Endodermal cell (in vitro differentiated cells): ENCODE data around the gene IRS2. TPM values are rescaled to one million over a fixed set of nuclear protein-coding genes. Genes with fewer than 3 reads are reported as not detected.

Source experiments
- DNase-seq: peaks from one replicate; pipeline ENCODE4 v3.0.0-alpha.2; 2017
- H3K27ac ChIP-seq: 2 replicates; pipeline ENCODE4 v1.5.1; 2013; ENCODE audit warnings: mild to moderate bottlenecking, low read depth, low read length, moderate library complexity
- H3K27me3 ChIP-seq: 2 replicates; pipeline ENCODE4 v1.6.1; 2013; ENCODE audit warnings: mild to moderate bottlenecking, low read length, moderate library complexity; ENCODE audit not compliant: insufficient read depth, control insufficient read depth, poor library complexity, severe bottlenecking
- H3K36me3 ChIP-seq: 2 replicates; pipeline ENCODE4 v1.7.0; 2013; ENCODE audit warnings: mild to moderate bottlenecking, low read length, moderate library complexity; ENCODE audit not compliant: control insufficient read depth, insufficient read depth
- H3K4me1 ChIP-seq: one replicate; pipeline ENCODE4 v1.7.0; 2013; ENCODE audit warnings: low read length; ENCODE audit not compliant: control insufficient read depth, insufficient read depth
- H3K4me3 ChIP-seq: 2 replicates; pipeline ENCODE4 v1.5.1; 2013; ENCODE audit warnings: mild to moderate bottlenecking, low read length, moderate library complexity
- H3K9ac ChIP-seq: 2 replicates; pipeline ENCODE4 v1.6.1; 2013; ENCODE audit warnings: mild to moderate bottlenecking, low read length, moderate library complexity; ENCODE audit not compliant: poor library complexity, severe bottlenecking; ENCODE audit errors: extremely low read depth
- H3K9me3 ChIP-seq: 2 replicates; pipeline ENCODE4 v1.6.1; 2013; ENCODE audit warnings: mild to moderate bottlenecking, low read length, moderate library complexity; ENCODE audit not compliant: control insufficient read depth
- H3K27ac Mint-ChIP-seq: 2 replicates; pipeline ENCODE4 v1.8.0; 2020; ENCODE audit warnings: mixed read lengths
- H3K27me3 Mint-ChIP-seq: 2 replicates; pipeline ENCODE4 v1.8.0; 2021; ENCODE audit warnings: mild to moderate bottlenecking, mixed read lengths; ENCODE audit not compliant: insufficient read depth
- H3K36me3 Mint-ChIP-seq: 2 replicates; pipeline ENCODE4 v1.8.0; 2020; ENCODE audit warnings: low read depth, mixed read lengths
- H3K4me1 Mint-ChIP-seq: 2 replicates; pipeline ENCODE4 v1.8.0; 2020; ENCODE audit warnings: mixed read lengths
- H3K4me3 Mint-ChIP-seq: 2 replicates; pipeline ENCODE4 v1.8.0; 2020; ENCODE audit warnings: mild to moderate bottlenecking, moderate library complexity, mixed read lengths
- H3K9me3 Mint-ChIP-seq: 2 replicates; pipeline ENCODE4 v1.8.0; 2020; ENCODE audit warnings: mild to moderate bottlenecking, mixed read lengths
- CTCF ChIP-seq: fragments of 200-600 bp; sonication (generic); conservative IDR thresholded peaks from 2 replicates; pipeline ENCODE4 v1.5.0; 2021; ENCODE audit warnings: antibody characterized with exemption, mild to moderate bottlenecking
- WGBS, 2 experiments: methylation state at CpG; one replicate each; pipeline versions ENCODE4 v1.1.5 to v1.1.7; 2013; ENCODE audit warnings: missing lambda C conversion rate in 2 of 2, mixed read lengths in 1 of 2; ENCODE audit not compliant: insufficient coverage in 1 of 2, insufficient read length in 1 of 2; 5-methylcytosine and 5-hydroxymethylcytosine counted together
- total RNA-seq, 2 donors: library from RNA; stranded (reverse); fragmentation: NEBNext Ultra II Directional in 1 of 2; extraction: Animal tissue kit (Norgen Biotek cat#: 25700) in 1 of 2; gene quantifications; 2 replicates in 1 of 2; 3 replicates in 1 of 2; pipeline ENCODE4 v1.2.1, GENCODE V29; 2021

IRS2 gene
- total RNA-seq, 2 donors from 2014 or later = 16.9 to 23.7 TPM

GRCh38 chr13:109724603-109725002 lies 61.8 kb downstream of the IRS2 start:
- Mint-ChIP-seq H3K27ac (no peak overlapping the region), H3K9me3 (no peaks in the 10 kb centered on the region), H3K36me3 (no peaks in the 10 kb centered on the region), H3K4me1 (peaks cover 32% of the 10 kb centered on the region), H3K4me3 (no peak overlapping the region), H3K27me3 (no peaks in the 10 kb centered on the region)
- H3K4me1 ChIP-seq = peaks cover 11% of the 10 kb centered on the region
- H3K27me3 ChIP-seq = no peaks in the 10 kb centered on the region
- H3K27ac ChIP-seq = no peak overlapping the region
- no peaks in the 10 kb centered on the region for H3K36me3 ChIP-seq
- TF ChIP-seq CTCF = no peak
- H3K9me3 ChIP-seq = no peaks in the 10 kb centered on the region
- H3K9ac ChIP-seq = no peak overlapping the region
- 95 to 100% methylated on average over 5 to 6 of the region's 6 CpGs for WGBS, 2 experiments
- no peak overlapping the region for H3K4me3 ChIP-seq
- no peak for DNase-seq

DNA sequence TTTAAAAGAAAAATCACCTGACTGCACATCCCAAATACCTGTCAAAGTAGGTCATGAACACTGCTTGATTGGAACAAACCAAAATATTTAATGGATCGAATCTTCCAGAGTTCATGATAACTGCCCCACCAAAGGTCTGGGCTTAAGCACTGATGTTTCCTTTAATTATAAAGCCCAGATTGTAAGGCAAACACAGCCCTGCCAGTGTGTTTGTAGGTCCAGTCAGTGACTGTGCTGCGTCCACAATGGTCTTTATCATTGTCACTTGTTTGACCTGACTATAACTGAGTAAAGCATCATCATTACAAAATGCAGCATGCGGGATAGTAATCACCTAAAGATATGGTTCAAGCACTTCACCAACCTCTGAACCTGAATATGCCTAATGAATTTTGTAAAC lies 63.3 kb downstream of the IRS2 start:
- 91 to 92% methylated on average over 1 to 3 of the region's 3 CpGs for WGBS, 2 experiments
- no peaks in the 10 kb centered on the region for H3K36me3 Mint-ChIP-seq

DNA sequence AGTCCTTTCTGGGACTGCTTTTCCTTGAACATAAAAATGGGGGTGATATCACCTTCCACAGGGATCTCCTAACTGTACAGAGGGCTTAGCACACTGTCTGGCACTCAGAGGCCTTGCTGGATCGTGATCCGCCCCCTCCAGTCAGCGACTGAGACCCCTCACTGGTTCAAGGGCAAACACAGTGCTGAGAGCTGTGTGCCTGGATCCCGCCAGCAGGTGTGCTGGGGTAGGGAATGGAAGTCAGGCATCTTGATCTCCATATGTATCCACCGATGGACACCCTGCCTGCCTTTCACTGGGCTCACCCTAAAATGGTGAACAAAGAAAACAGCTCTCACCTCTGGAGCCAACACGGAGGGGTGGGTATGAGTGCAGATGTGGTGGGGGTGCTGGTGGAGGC lies 64.3 kb downstream of the IRS2 start:
- no peak overlapping the region for H3K4me3 Mint-ChIP-seq
- no peaks in the 10 kb centered on the region for H3K36me3 Mint-ChIP-seq
- peaks cover 16% of the 10 kb centered on the region for H3K4me1 Mint-ChIP-seq
- 83 to 100% methylated on average over 2 to 6 of the region's 6 CpGs for WGBS, 2 experiments
- H3K27ac ChIP-seq = no peak overlapping the region
- no peaks in the 10 kb centered on the region for H3K27me3 Mint-ChIP-seq
- H3K27ac Mint-ChIP-seq = no peak overlapping the region
- H3K9me3 ChIP-seq = no peaks in the 10 kb centered on the region
- peak; percentile 24 for TF ChIP-seq CTCF
- H3K9me3 Mint-ChIP-seq = no peaks in the 10 kb centered on the region
- no peak overlapping the region for H3K9ac ChIP-seq
- H3K4me3 ChIP-seq = no peak overlapping the region
- H3K4me1 ChIP-seq = peaks cover 7% of the 10 kb centered on the region
- H3K27me3 ChIP-seq = no peaks in the 10 kb centered on the region
- DNase-seq = peak; percentile 66
- H3K36me3 ChIP-seq = no peaks in the 10 kb centered on the region

More for the DNA sequence above, 63.3 kb downstream of the IRS2 start:
- H3K36me3 ChIP-seq = no peaks in the 10 kb centered on the region
- no peaks in the 10 kb centered on the region for H3K27me3 ChIP-seq
- peaks cover 17% of the 10 kb centered on the region for H3K4me1 Mint-ChIP-seq
- peak; percentile 17 for DNase-seq
- no peak overlapping the region for H3K27ac ChIP-seq
- H3K9me3 Mint-ChIP-seq = no peaks in the 10 kb centered on the region
- no peaks in the 10 kb centered on the region for H3K27me3 Mint-ChIP-seq
- no peak overlapping the region for H3K4me3 ChIP-seq
- no peak overlapping the region for H3K9ac ChIP-seq
- peaks cover 7% of the 10 kb centered on the region for H3K4me1 ChIP-seq
- TF ChIP-seq CTCF = no peak
- no peak overlapping the region for H3K27ac Mint-ChIP-seq
- H3K4me3 Mint-ChIP-seq = no peak overlapping the region
- no peaks in the 10 kb centered on the region for H3K9me3 ChIP-seq
